ENCODE measurements around the gene KHK.

- TF ChIP-seq EGR1 (IDR thresholded peaks at IDR 0.05) (no peak), EP300 (IDR thresholded peaks at IDR 0.05; ENCODE audit: borderline replicate concordance) (no peak), ZBTB7A (IDR thresholded peaks at IDR 0.05; ENCODE audit: low read depth) (no peak), REST (IDR thresholded peaks at IDR 0.05; ENCODE audit: low read depth) (no peak), YY1 (IDR thresholded peaks at IDR 0.05; ENCODE audit: low read depth) (no peak), RAD21 (IDR thresholded peaks at IDR 0.05; ENCODE audit: low read depth) (no peak), TEAD4 (IDR thresholded peaks at IDR 0.05) (no peak), MAX (IDR thresholded peaks at IDR 0.05) (no peak), TAF1 (IDR thresholded peaks at IDR 0.05; ENCODE audit: low read depth) (no peak), TCF12 (IDR thresholded peaks at IDR 0.05; ENCODE audit: low read depth) (no peak), CEBPB (IDR thresholded peaks at IDR 0.05) (no peak)
Measured at GRCh38 chr2:27094353-27094984, 7.9 kb downstream of the KHK start.
